Left ventricle myocardium superior (tissue), 1 donor: ENCODE measurements around the gene WWP2. TPM values are rescaled to one million over a fixed set of nuclear protein-coding genes. Genes with fewer than 3 reads are reported as not detected.
"Not testable (repeated sequence)": the region's sequence is repeated elsewhere in the genome, so short reads cannot be mapped to it uniquely, and the experiment has no call there.

Experiments
- ATAC-seq: fragments of 200-7000 bp; cut with Tn5 transposase; one replicate; pipeline ENCODE4 v1.9.1; 2020; ENCODE audit warnings: mild to moderate bottlenecking, moderate library complexity
- DNase-seq: peaks from one replicate; pipeline ENCODE4 v3.0.0-alpha.2; 2020
- intact Hi-C: fragments of 100-400 bp; cut with micrococcal nuclease; formaldehyde crosslinking; loops from one replicate; pipeline ENCODE4 v1.11.0; 2022
- total RNA-seq: library from RNA; stranded (reverse); fragmentation: NEBNext Ultra II Directional; extraction: Animal tissue kit (Norgen Biotek cat#: 25700); gene quantifications from one replicate; pipeline ENCODE4 v1.2.1, GENCODE V29; 2021
- donor health status: DM: no; HTN: yes; CAD: no; lungs with severe emphysema.

Gene WWP2
- total RNA-seq, 1 donor from 2014 or later = 17.2 TPM

- DNase-seq, intact Hi-C loops: not testable (repeated sequence)
- peak; percentile 62 for ATAC-seq
These were observed 181.3 kb downstream of the WWP2 start for GRCh38 chr16:69943241-69944036.

GRCh38 chr16:69950411-69950810, 188.3 kb downstream of the WWP2 start:
- intact Hi-C loops, DNase-seq, ATAC-seq: not testable (repeated sequence)

DNA sequence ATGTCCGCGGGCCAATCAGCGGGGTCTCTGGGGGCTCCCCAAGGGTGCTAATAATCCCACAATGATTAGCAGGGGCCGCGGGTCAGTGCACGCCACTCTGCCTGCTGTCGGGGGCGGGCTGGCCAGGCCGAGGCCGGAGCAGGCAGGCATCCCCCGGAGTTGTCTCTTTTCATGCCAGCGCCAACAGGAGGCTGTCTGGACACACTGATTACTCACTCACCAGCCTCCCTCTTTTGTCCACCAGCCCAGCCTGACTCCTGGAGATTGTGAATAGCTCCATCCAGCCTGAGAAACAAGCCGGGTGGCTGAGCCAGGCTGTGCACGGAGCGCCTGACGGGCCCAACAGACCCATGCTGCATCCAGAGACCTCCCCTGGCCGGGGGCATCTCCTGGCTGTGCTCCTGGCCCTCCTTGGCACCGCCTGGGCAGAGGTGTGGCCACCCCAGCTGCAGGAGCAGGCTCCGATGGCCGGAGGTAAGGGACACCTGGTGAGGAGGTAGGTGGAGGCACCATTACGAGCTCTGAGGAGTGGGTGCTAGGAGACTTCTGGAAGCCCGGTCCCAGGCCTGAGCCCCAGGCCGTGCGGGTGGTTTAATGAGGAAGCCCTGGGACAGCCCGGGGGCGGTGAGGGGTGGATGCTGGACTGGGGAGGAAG, 189.0 kb downstream of the WWP2 start, which contains the start of gene CLEC18A:
Gene CLEC18A (plus strand): TSS at position 318 of the 655 bp plus-strand sequence. CDS start 33 bp downstream, at position 351.
- DNase-seq, ATAC-seq, intact Hi-C loops: not testable (repeated sequence)

DNA sequence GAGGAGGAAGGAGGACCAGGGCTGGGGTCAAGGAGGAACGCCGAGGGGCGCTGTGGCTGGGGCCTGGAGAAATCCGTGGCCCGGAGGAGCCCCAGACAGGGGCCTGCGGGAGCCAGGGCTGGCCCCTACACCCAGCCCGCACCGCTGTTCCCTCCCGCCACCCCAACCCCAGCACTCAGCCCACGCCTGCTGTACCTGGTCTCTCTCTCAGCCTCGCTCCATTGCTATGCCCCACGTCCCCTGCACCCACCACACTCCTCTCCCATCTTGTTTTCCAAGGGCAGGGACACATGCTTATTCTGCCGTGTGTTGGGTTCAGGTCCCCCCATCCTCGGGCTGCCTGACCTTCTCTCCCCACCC, 189.5 kb downstream of the WWP2 start:
- ATAC-seq, DNase-seq, intact Hi-C loops: not testable (repeated sequence)

- intact Hi-C loops, ATAC-seq, DNase-seq: not testable (repeated sequence)
These were observed 190.0 kb downstream of the WWP2 start for GRCh38 chr16:69952116-69952515.

GRCh38 chr16:69952572-69953355, 190.6 kb downstream of the WWP2 start:
- DNase-seq, intact Hi-C loops, ATAC-seq: not testable (repeated sequence)

GRCh38 chr16:69954241-69954640, 192.1 kb downstream of the WWP2 start:
- intact Hi-C loops, ATAC-seq, DNase-seq: not testable (repeated sequence)

- ATAC-seq, intact Hi-C loops, DNase-seq: not testable (repeated sequence)
These were observed 201.2 kb downstream of the WWP2 start for GRCh38 chr16:69963312-69963711.

DNA sequence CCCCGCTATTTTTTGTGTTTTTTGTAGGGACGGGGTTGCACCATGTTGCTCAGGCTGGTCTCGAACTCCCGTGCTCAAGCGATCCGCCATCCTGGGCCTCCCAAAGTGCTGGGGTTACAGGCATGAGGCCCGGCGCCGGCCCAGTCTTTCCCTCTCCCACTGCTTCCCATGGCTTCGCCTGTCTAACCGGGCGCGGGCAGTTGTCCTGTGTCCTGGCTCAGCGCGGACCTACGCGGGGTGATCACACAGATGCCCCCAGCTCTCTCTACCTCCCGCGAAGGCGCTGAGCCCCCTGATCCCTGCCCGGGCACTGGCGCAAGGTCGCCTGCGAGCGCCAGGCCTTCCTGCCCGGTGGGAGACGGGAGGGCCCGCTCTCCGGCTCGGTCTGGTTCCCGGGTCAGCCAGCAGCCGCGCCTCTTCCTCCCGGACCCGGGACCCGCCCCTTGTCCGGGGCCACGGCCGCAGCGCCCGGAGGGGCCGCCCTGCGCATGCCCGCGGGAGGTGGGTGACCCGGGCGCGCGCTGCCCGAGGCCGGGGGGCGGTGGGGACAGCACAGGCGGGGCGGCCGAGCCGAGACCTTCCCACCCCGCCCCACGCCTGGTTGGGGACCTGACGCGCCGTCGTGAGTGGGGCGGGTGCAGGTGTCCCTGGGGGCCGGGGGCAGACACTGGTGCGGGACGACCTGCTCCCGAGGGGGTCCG, 203.0 kb downstream of the WWP2 start:
- intact Hi-C loops = not testable (repeated sequence)
- DNase-seq (peak; percentile 88), ATAC-seq (peak; percentile 99)

DNA sequence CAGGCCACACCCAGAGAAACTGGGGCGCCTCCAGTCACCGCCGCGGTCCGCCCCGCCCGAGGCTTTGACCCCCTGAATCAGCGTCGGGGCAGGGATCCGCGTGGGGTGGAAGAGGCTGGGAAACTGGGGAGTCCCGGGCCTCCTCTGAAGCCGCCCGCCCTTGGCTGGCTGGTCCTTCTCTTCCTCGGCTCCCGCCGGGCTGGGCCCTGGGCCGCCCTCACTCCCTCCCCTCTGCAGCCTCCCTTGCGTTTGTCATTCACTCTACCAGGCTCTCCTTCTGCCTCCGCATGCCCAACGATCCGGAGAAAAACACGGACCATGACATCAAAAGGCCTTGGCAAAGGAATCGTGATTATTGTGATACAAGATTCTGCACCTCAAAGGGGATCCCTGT, 203.5 kb downstream of the WWP2 start:
- peak; percentile 77 for ATAC-seq
- intact Hi-C loops = not testable (repeated sequence)
- DNase-seq = peak; percentile 29

DNA sequence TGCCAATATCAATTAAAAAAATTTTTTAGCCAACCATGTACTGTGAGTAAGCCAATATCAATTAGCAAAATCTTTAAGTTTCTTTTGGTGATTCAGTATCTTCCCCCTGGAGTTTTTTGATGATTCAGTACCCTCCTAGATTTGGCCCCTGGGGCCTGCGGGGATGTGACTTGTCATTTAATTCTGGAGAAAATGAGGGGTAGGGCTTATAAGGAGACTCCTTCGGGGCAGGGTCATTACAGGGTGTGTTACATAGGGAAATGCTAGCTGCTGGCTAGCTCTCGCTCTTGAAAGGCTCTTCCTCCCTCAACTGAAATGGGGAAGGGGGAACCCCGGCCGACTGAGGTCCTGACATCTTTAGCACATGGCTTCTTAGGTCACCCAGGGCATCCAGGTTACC, 205.6 kb downstream of the WWP2 start:
- intact Hi-C loops, DNase-seq, ATAC-seq: not testable (repeated sequence)

DNA sequence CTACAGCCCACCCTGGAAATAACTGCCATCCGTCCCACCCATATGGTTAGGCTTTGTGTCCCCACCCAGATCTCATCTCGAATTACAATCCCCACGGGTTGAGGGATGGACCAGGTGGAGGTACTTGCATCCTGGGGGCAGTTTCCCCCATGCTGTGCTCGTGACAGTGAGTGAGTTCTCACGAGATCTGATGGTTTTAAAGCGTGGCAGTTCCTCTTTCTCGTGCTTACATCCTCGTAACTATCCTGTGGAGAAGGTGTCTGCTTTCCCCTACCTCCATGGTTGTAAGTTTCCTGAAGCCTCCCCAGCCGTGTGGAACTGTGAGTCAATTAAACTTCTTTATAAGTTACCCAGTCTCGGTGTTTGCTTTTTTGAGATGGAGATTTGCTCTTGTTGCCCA, 206.0 kb downstream of the WWP2 start:
- ATAC-seq, intact Hi-C loops, DNase-seq: not testable (repeated sequence)

DNA sequence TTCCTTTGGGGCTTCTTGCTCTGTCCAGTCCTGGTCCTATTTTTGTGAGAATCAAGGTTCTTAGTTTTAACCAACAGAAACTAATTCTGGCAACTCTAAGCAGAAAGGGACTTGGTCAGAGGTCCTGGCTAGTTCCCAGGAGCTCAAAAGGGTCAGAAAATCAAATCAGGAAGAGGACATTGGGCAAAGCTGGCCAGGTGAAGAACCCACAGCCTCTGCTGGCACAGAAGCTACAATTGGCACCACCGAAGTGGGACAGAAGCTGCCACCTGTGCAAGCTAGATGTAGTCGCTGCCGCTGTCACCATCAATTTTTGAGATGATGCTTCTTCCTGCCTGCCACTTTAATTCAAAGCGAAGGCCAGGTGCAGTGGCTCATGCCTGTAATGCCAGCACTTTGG, 207.5 kb downstream of the WWP2 start:
- ATAC-seq, DNase-seq, intact Hi-C loops: not testable (repeated sequence)

DNA sequence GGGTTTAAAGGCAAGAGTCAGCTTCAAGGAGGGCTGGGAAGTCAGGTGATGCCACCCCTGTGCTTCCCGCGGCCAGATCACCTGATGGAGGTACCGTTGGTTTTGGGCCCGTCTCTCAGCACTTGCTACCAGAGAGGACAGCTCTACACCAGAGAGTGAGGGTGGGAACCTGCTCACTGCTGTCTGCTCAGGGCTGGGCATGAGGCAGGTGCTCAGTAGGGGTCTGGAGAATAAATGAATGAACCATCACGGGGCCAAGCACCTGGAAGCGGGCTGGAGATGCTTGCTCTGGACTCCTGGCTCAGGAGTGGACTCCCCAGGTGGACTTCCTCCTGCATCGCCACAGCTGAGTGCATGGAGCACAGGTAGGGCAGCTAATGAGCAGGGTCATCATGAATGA, 210.0 kb downstream of the WWP2 start:
- ATAC-seq, DNase-seq, intact Hi-C loops: not testable (repeated sequence)

DNA sequence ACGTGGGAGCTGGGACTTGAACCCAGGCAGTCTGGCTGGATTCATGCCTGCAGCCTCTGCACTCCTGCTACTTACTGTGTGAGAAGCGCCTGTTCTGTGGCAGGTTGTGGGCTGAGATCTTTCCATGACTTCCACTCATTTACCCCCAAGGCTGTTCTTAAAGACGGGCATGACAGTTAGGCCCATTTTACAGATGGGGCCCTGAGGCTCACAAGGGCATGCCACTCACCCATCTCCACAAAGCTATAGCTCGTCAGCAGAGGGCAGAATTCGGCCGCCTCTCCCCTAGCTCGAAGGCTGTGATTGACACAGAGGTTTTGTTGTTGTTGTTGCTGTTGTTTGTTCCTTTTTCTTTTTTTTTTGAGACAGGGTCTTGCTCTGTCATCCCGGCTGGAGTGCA, 210.8 kb downstream of the WWP2 start:
- intact Hi-C loops, ATAC-seq: not testable (repeated sequence)

GRCh38 chr16:69985196-69985595, 223.1 kb downstream of the WWP2 start:
- ATAC-seq, intact Hi-C loops, DNase-seq: not testable (repeated sequence)

More for the DNA sequence above, 210.8 kb downstream of the WWP2 start:
- not testable (repeated sequence) for DNase-seq
